OCI-LY7 (cell line): ENCODE results near the gene DIAPH3.

Experiments used
- EZH2phosphoT487 ChIP-seq: fragments of 200-600 bp; sonication (generic); IDR thresholded peaks from 2 replicates; pipeline ENCODE4 v1.6.1; 2018; ENCODE audit warnings: low read depth, borderline replicate concordance, mild to moderate bottlenecking, mixed run types, antibody characterized with exemption, low read length, moderate library complexity, mixed read lengths
- TF ChIP-seq, protein P1 (sequence below): fragments of 200-600 bp; sonication (generic); conservative IDR thresholded peaks from 2 replicates; pipeline ENCODE4 v1.5.1; 2014; ENCODE audit warnings: mild to moderate bottlenecking, antibody characterized with exemption, low read length, moderate library complexity, mixed read lengths

DNA sequence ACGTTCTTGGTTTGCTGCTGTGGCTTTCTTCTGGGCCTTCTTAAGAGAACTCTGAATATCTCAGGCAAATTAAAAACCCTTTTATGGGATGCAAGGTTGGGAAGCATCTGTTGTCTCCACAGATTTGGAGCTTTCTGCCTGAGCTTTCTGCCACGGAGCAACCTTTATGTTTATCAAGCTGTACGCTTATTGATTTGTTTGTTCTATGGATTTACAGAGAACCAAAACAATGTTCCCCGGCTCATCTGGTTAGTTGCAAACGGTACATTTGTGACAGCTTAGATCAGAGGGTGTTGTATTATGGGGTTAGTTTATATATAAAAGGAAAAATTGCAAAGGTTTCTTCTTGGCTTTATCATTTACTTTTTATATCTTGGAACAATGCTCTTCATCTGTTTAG, 479.6 kb downstream of the DIAPH3 start:
- TF ChIP-seq, protein P1, sequence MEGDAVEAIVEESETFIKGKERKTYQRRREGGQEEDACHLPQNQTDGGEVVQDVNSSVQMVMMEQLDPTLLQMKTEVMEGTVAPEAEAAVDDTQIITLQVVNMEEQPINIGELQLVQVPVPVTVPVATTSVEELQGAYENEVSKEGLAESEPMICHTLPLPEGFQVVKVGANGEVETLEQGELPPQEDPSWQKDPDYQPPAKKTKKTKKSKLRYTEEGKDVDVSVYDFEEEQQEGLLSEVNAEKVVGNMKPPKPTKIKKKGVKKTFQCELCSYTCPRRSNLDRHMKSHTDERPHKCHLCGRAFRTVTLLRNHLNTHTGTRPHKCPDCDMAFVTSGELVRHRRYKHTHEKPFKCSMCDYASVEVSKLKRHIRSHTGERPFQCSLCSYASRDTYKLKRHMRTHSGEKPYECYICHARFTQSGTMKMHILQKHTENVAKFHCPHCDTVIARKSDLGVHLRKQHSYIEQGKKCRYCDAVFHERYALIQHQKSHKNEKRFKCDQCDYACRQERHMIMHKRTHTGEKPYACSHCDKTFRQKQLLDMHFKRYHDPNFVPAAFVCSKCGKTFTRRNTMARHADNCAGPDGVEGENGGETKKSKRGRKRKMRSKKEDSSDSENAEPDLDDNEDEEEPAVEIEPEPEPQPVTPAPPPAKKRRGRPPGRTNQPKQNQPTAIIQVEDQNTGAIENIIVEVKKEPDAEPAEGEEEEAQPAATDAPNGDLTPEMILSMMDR, result no peak
- no peak for TF ChIP-seq EZH2phosphoT487
